ENCODE data around the gene VBP1. TPM values are rescaled to one million over a fixed set of nuclear protein-coding genes. Genes with fewer than 3 reads are reported as not detected.
A peak's percentile ranks its signal among the peaks of the same experiment; 100 is the strongest.

The VBP1 gene
- 50.5 to 69.3 TPM (median 60.0 TPM) in 3 replicates for total RNA-seq (2021)
- Bru-seq, nascent RNA = percentile 70 among the genes with signal in this experiment
- long read RNA-seq, experiment 1, transcript VBP1-201 (6 exons, 1,686 nt) = major isoform, 195 of 218 reads
- long read RNA-seq, experiment 1, partial matches to known transcripts = 14 of 218 reads
- long read RNA-seq, experiment 1, other reads (novel, unspliced or antisense) = 9 of 218 reads
- long read RNA-seq, experiment 2, transcript VBP1-201 (6 exons, 1,686 nt) = major isoform, 84 of 134 reads
- long read RNA-seq, experiment 2, partial matches to known transcripts = 6 of 134 reads
- long read RNA-seq, experiment 2, other reads (novel, unspliced or antisense) = 44 of 134 reads
- long read RNA-seq, experiment 3, transcript VBP1-201 (6 exons, 1,686 nt) = major isoform, 263 of 281 reads
- long read RNA-seq, experiment 3, partial matches to known transcripts = 2 of 281 reads
- long read RNA-seq, experiment 3, other reads (novel, unspliced or antisense) = 16 of 281 reads

- peaks cover 7% of the 10 kb centered on the region for H3K36me3 Mint-ChIP-seq
- H3K4me1 Mint-ChIP-seq = peaks cover 14% of the 10 kb centered on the region
- TF ChIP-seq NFYB (CRISPR knock-in tag; conservative IDR thresholded peaks at IDR 0.05; ENCODE audit: low read depth) (peak; percentile 91), HMGA2 (CRISPR knock-in tag; IDR thresholded peaks at IDR 0.05) (no peak)
- DNase-seq (ENCODE audit: low spot score) (peak; percentile 82), ATAC-seq (peak; percentile 99)
- no peaks in the 10 kb centered on the region for H3K9me3 Mint-ChIP-seq
- H3K27me3 Mint-ChIP-seq (ENCODE audit: low read depth) = peaks cover 13% of the 10 kb centered on the region
- peak within 1 kb of the TSS; percentile 97 for H3K4me3 Mint-ChIP-seq
- ChIA-PET CTCF (interaction anchor here (1.0 to 1.7 kb wide), 9 partner anchors 8 to 299 kb away, joined by 3 to 8 read pairs (median 4); no protein-coding TSS in a partner anchor), POLR2A (interaction anchor here (1.0 kb wide), 1 partner anchor 454 kb away, joined by 3 read pairs; no protein-coding TSS in a partner anchor)
- H3K27ac Mint-ChIP-seq = peak within 1 kb of the TSS; percentile 92
Measured at GRCh38 chrX:155216179-155216939, at the start of gene VBP1. TSS of gene VBP1 (plus strand) at chrX:155216460. CDS start at chrX:155216483, 23 bp downstream.

GRCh38 chrX:155169881-155170280 is 46.4 kb upstream of the VBP1 start:
- ChIA-PET CTCF (interaction anchor here (1.6 kb wide), 1 partner anchor 21 kb away, joined by 5 read pairs; no protein-coding TSS in a partner anchor), POLR2A (no interaction called here)
- H3K27me3 Mint-ChIP-seq (ENCODE audit: low read depth) = no peaks in the 10 kb centered on the region
- H3K27ac Mint-ChIP-seq = no peak overlapping the region
- ATAC-seq (no peak), DNase-seq (ENCODE audit: low spot score) (no peak)
- TF ChIP-seq ZNF121 (CRISPR knock-in tag; IDR thresholded peaks at IDR 0.05) = no peak
- H3K9me3 Mint-ChIP-seq = no peaks in the 10 kb centered on the region
- H3K4me3 Mint-ChIP-seq = no peak overlapping the region
- H3K36me3 Mint-ChIP-seq = no peaks in the 10 kb centered on the region
- H3K4me1 Mint-ChIP-seq = no peaks in the 10 kb centered on the region

GRCh38 chrX:155179346-155179997 is 36.8 kb upstream of the VBP1 start:
- 0 out of 2 replicates have a peak, but pooled peaks cover 3% of the 10 kb centered on the region for H3K27me3 Mint-ChIP-seq (ENCODE audit: low read depth)
- ATAC-seq = no peak
- no peaks in the 10 kb centered on the region for H3K36me3 Mint-ChIP-seq
- CTCF ChIA-PET = interaction anchor here (0.6 to 1.0 kb wide), 2 partner anchors 14 to 35 kb away, joined by 3 read pairs; no protein-coding TSS in a partner anchor
- TF ChIP-seq ATF2 (CRISPR knock-in tag; IDR thresholded peaks at IDR 0.05; ENCODE audit: borderline replicate concordance, low read depth) (no peak), ZNF281 (CRISPR knock-in tag; IDR thresholded peaks at IDR 0.05) (no peak), JUN (CRISPR knock-in tag; IDR thresholded peaks at IDR 0.05) (no peak), E2F4 (CRISPR knock-in tag; IDR thresholded peaks at IDR 0.05; ENCODE audit: borderline replicate concordance, low read depth) (no peak), NR1H2 (CRISPR knock-in tag; IDR thresholded peaks at IDR 0.05) (no peak), HMGXB4 (CRISPR knock-in tag; IDR thresholded peaks at IDR 0.05) (no peak), ZNF232 (CRISPR knock-in tag; IDR thresholded peaks at IDR 0.05) (no peak), RELA (CRISPR knock-in tag; IDR thresholded peaks at IDR 0.05; ENCODE audit: borderline replicate concordance) (no peak), ZNF423 (CRISPR knock-in tag; IDR thresholded peaks at IDR 0.05) (no peak), ZNF317 (CRISPR knock-in tag; IDR thresholded peaks at IDR 0.05; ENCODE audit: borderline replicate concordance, low read depth) (no peak), ATF6 (CRISPR knock-in tag; IDR thresholded peaks at IDR 0.05) (no peak), PRRX2 (CRISPR knock-in tag; IDR thresholded peaks at IDR 0.05) (no peak)
- DNase-seq (ENCODE audit: low spot score) = no peak
- H3K4me3 Mint-ChIP-seq = no peak overlapping the region
- POLR2A ChIA-PET = no interaction called here
- no peaks in the 10 kb centered on the region; the same call in 1 of the 2 replicates for H3K9me3 Mint-ChIP-seq
- no peak overlapping the region for H3K27ac Mint-ChIP-seq
- no peaks in the 10 kb centered on the region for H3K4me1 Mint-ChIP-seq

Data from WTC11 (cell line).